ENCODE measurements around the gene COMMD7. TPM values are rescaled to one million over a fixed set of nuclear protein-coding genes. Genes with fewer than 3 reads are reported as not detected.

The COMMD7 gene
- total RNA-seq, result 31.2 and 38.5 TPM in 2 replicates

DNA sequence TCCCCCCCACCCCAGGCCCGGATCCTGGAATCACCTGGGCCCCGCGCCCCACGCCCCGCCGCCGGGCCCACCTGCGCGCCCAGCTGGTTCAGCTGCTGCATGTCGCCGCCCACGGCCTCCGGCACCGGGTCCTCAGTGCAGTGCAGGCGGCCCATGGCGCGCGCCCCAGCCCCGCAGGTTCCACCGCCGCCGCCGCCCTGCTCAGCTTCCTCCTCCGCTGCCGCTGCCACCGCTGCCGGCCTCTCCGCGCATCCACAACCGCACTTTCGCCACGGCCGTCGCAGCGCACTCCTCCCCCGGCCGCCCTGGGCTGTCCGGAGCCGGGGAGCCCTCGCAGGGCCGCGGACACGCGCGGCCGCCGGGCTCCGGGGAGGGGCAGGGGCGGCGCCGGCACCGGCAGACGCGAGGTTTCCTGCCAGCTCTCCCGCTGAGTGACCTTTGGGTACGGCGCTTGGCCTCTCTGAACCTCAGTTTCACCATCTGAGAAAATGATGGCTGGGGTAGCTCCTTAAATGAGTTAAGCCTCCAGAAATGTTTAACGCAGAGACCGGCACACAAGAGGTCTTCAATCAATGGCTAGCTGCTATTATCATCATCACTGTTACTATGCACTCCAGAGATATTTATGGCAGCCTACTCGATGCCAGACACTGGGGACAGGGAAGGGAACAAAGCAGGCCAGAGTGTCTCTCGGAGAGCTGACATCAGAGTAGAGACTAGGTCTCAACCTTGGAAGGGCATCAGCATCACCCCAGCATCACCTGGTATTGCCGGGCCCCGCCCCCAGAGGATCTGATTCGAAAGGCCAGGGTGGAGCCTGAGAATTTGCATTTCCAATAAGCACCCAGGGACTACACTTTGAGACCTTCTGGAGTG lies at the start of gene COMMD7:
Gene COMMD7 (minus strand): TSS at position 231 of the 876 bp plus-strand sequence. CDS start 76 bp downstream, at position 155.

DNA sequence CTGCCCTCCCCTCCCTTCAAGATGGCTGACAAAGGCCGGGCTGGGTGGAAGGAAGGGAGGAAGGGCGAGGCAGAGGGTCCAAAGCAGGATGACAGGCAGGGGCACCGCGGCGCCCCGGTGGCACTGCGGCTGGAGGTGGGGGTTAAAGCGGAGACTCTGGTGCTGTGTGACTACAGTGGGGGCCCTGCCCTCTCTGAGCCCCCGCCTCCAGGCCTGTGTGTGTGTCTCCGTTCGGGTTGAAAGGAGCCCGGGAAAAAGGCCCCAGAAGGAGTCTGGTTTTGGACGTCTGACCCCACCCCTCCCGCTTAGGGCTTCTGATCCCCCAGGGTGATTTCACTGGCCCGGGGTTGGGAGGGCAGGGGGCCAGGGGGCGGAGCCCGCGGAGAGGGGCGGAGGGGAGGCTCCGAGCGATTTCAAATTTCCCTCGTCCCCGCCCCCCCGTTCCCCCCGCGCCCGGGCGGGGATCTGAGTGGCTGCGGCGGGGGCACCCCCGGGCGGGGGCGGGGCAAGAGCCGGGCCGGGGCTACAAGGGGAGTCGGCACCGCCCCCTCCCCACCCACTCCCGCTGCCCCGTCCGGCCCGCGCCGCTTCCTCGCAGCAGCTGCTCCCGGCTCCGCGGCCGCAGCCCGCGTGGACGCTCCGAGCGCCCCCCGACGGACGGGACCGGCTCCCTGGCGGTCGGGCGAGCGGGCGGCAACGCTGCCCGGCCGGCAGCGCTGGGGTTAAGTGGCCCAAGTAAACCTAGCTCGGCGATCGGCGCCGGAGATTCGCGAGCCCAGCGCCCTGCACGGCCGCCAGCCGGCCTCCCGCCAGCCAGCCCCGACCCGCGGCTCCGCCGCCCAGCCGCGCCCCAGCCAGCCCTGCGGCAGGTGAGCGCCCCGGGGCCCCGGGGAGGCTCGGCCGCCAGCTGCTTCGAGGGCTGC lies 18.8 kb upstream of the COMMD7 start, which contains the start of gene DNMT3B:
Gene DNMT3B (plus strand): TSS at position 555 of the 923 bp plus-strand sequence. CDS start 17,939 bp downstream, outside the sequence.

Other genes starting within 250 kb of the COMMD7 start
- 1.8 and 2.1 TPM in 2 replicates for gene NOL4L, start 158.1 kb downstream of the COMMD7 start, total RNA-seq
- gene C20orf203, start 69.5 kb downstream of the COMMD7 start, total RNA-seq, result under 0.01 TPM in 2 replicates
- gene DNMT3B, start 18.9 kb upstream of the COMMD7 start, total RNA-seq, result 2.2 and 2.9 TPM in 2 replicates
- 78.5 and 90.0 TPM in 2 replicates for gene MAPRE1, start 76.5 kb upstream of the COMMD7 start, total RNA-seq
- gene EFCAB8, start 115.5 kb upstream of the COMMD7 start, total RNA-seq, result 0.13 and 0.50 TPM in 2 replicates